ENCODE data around the gene PRR29. TPM values are rescaled to one million over a fixed set of nuclear protein-coding genes. Genes with fewer than 3 reads are reported as not detected.
"Not testable (repeated sequence)": the region's sequence is repeated elsewhere in the genome, so short reads cannot be mapped to it uniquely, and the experiment has no call there.

PRR29 gene
- total RNA-seq, 4 donors from 2014 or later = 0.09 TPM; not detected in 3

DNA sequence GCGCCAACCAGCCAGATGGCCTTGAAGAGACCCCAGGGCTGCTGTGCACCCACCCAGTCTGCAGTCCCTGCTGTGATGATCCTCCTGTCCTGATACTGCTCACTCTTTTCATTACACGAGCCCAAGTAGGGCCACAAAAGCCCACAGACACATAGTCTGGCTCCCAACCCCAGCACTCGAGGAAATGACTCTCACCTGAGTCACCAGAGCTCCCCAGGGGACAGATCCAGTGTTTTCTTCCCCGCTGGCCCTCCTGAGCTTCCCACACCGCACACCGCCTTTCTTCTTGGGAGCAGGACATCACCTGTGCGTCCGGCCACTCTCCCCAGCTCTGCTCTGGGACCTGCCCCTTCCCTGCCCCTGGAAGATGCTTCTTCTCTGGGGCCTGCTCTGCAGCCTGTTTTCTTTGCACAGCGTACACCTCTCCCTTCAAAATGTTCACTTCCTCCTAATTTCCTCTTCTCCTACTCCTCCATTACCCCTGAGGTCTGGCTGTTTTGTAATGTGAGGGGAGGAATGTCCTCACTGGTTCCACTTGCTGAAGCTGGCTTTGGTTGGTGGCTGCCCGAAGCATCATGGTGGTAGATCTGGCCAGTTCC, 23.5 kb upstream of the PRR29 start:
- H3K4me3 ChIP-seq = no peak overlapping the region
- no peak overlapping the region for H3K27ac ChIP-seq
- no peak for DNase-seq
- H3K27me3 ChIP-seq = peaks cover 0 to 6% (median 0%) of the 10 kb centered on the region in 4 donors
- H3K4me1 ChIP-seq = peaks cover 0 to 11% (median 10%) of the 10 kb centered on the region in 3 donors
- intact Hi-C loops (cut with DNase I) = no loop called here
- no peaks in the 10 kb centered on the region for H3K9me3 ChIP-seq
- H3K36me3 ChIP-seq = no peaks in the 10 kb centered on the region
- 36 to 63% methylated on average over 8 to 10 of the region's 10 CpGs for WGBS, 2 donors
- TF ChIP-seq, protein P1, sequence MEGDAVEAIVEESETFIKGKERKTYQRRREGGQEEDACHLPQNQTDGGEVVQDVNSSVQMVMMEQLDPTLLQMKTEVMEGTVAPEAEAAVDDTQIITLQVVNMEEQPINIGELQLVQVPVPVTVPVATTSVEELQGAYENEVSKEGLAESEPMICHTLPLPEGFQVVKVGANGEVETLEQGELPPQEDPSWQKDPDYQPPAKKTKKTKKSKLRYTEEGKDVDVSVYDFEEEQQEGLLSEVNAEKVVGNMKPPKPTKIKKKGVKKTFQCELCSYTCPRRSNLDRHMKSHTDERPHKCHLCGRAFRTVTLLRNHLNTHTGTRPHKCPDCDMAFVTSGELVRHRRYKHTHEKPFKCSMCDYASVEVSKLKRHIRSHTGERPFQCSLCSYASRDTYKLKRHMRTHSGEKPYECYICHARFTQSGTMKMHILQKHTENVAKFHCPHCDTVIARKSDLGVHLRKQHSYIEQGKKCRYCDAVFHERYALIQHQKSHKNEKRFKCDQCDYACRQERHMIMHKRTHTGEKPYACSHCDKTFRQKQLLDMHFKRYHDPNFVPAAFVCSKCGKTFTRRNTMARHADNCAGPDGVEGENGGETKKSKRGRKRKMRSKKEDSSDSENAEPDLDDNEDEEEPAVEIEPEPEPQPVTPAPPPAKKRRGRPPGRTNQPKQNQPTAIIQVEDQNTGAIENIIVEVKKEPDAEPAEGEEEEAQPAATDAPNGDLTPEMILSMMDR (IDR thresholded peaks at IDR 0.05) = no peak
- no peak for TF ChIP-seq POLR2A (IDR thresholded peaks at IDR 0.05)

DNA sequence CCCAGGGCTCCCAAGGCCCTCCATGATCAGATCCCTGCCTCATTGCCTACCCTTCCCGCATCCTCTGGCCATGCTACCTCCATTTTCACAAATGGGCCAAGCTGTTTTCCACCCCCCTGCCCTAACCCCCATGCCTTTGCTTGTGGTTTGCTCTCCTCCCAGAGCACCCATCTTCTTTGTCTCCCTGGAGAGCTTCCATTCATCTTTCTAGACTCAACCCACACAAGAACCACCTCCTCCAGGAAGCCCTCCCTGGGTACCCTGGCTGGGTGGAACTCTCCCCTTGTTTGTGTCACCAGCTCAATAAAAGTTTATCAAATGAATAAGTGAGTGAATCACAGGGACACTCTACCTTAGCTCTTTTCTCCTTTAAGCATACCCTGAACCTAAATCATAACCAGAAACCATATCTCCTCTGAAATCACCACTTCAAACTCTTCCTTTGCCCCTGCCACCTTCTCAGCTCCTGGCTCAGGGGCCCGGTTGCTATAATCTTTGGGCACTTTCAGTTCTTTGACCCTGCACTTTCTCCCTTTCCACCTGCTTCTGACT, 22.5 kb upstream of the PRR29 start:
- no peak for TF ChIP-seq POLR2A (IDR thresholded peaks at IDR 0.05)
- TF ChIP-seq, protein P1 (IDR thresholded peaks at IDR 0.05) = no peak
- intact Hi-C loops (cut with DNase I) = no loop called here
- WGBS, 2 donors = 79 to 87% methylated on average over 2 of the region's 2 CpGs
- H3K4me3 ChIP-seq = no peak overlapping the region
- peaks cover 0 to 6% (median 0%) of the 10 kb centered on the region in 4 donors for H3K27me3 ChIP-seq
- H3K9me3 ChIP-seq = no peaks in the 10 kb centered on the region
- H3K36me3 ChIP-seq = no peaks in the 10 kb centered on the region
- peaks cover 0 to 20% (median 15%) of the 10 kb centered on the region in 3 donors for H3K4me1 ChIP-seq
- no peak overlapping the region for H3K27ac ChIP-seq
- DNase-seq = no peak

DNA sequence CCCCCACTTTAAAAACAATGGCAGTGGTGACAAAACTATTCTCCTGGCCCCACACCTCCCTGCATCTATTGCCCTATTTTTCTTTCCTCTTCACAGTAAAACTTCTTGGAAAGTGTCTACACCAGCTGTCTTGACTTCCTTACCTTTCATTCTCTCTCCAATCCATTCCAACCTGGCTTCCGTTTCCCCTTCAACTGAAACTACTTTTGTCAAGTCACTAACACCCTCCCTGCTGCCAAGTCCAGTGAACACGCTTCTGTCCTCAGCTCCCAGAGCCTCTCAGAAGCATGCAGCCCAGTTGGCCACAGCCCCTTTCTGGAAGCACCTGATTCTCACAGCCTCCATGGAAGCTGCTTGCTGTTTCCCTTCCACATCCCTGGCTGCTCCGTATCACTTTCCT, 21.4 kb upstream of the PRR29 start:
- Histone ChIP-seq H3K4me1 (peaks cover 0 to 27% (median 16%) of the 10 kb centered on the region in 3 donors), H3K27ac (no peak overlapping the region), H3K36me3 (no peaks in the 10 kb centered on the region), H3K27me3 (peaks cover 0 to 6% (median 0%) of the 10 kb centered on the region in 4 donors), H3K9me3 (no peaks in the 10 kb centered on the region), H3K4me3 (no peak overlapping the region)
- DNase-seq = no peak
- no peak for TF ChIP-seq POLR2A (IDR thresholded peaks at IDR 0.05)
- TF ChIP-seq, protein P1 (IDR thresholded peaks at IDR 0.05) = no peak
- intact Hi-C loops (cut with DNase I) = no loop called here
- WGBS, 2 donors = 54 to 68% methylated on average over 2 to 3 of the region's 3 CpGs

DNA sequence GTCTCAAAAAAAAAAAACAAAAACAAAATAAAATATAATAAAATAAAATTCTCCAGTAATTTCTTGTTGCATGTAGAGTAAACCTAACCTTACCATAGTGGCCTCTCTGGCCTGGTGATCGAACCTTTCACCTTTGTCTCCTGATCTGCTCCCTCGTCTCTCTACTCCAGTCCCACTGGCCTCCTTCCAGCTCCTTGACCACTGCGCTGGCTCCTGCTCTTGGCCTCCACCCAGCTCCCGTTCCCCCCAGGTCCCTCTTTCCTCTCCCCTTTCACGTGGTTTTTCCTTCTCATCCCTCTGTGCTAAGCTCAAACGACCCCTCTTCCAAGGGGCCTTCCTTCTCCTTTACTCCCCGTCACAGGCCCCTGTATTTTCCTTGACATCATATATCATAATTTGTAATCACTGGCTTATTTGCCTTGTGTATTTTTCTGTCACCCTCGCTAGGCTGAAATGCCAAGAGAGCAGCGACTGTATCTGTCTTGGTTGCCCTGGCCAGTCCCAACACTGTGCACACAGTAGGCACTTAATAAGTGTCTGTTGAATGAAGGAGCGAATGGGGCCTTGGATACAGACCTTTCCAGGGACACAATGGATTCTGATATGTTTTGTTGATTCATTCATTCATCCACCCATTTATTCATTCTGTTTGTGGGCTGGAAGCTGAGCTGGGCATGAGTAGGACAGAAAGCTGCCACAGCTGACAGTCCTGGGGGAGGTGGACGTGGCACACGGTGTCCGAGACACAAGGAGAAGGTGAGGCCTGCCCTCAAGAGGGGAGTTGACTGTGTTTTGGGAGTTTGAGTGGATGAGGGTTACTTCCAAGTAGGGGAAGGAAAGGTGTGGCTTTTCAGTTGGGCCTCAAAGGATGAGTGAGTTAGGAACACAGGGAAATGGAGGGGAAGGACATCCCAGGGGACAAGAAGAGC, 19.6 kb upstream of the PRR29 start:
- no peak for DNase-seq
- 70 to 83% methylated on average over 12 to 13 of the region's 13 CpGs for WGBS, 2 donors
- no peaks in the 10 kb centered on the region for H3K9me3 ChIP-seq
- TF ChIP-seq, protein P1 (IDR thresholded peaks at IDR 0.05) = no peak
- no peak for TF ChIP-seq POLR2A (IDR thresholded peaks at IDR 0.05)
- H3K27me3 ChIP-seq = peaks cover 0 to 6% (median 0%) of the 10 kb centered on the region in 4 donors
- no peak overlapping the region for H3K4me3 ChIP-seq
- no peak overlapping the region for H3K27ac ChIP-seq
- intact Hi-C loops (cut with DNase I) = no loop called here
- H3K4me1 ChIP-seq = peaks cover 0 to 32% (median 16%) of the 10 kb centered on the region in 3 donors
- H3K36me3 ChIP-seq = no peaks in the 10 kb centered on the region

DNA sequence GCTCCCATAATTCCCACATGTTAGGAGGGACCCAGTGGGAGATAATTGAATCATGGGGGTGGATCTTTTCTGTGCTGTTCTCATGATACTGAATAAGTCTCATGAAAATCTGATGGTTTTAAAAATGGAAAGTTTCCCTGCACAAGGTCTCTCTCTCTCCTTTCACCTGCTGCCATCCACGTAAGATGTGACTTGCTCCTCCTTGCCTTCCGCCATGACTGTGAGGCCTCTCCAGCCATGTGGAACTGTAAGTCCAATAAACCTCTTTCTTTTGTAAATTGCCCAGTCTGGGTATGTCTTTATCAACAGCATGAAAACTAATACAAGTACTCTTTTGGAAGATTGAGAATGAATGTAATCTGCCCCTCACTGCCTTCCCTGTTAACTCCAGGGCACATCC, 15.5 kb upstream of the PRR29 start:
- intact Hi-C loops (cut with DNase I); DNase-seq; H3K4me3 ChIP-seq; H3K36me3 ChIP-seq; H3K9me3 ChIP-seq; H3K27me3 ChIP-seq: not testable (repeated sequence)
- 91 to 93% methylated on average over 2 of the region's 2 CpGs for WGBS, 2 donors
- H3K4me1 ChIP-seq = peaks cover 7 to 56% (median 31%) of the 10 kb centered on the region in 3 donors
- peak overlapping the region in 2 of 4 donors; percentile 40 to 86 for H3K27ac ChIP-seq

Data from esophagus squamous epithelium (tissue), 5 donors.